Vagina (tissue), 2 donors: ENCODE data around the gene PLOD1.

Experiments
- CTCF ChIP-seq, 3 experiments: fragments of 450-650 bp in 2 of 3; fragments of 200-600 bp in 1 of 3; sonication (generic) in 1 of 3; IDR thresholded peaks; one replicate each; pipeline ENCODE4 v1.5.1; 2017 to 2019; ENCODE audit warnings: antibody characterized with exemption in 3 of 3, mild to moderate bottlenecking in 2 of 3, moderate library complexity in 2 of 3
- POLR2A ChIP-seq, 2 donors: fragments of 450-650 bp; IDR thresholded peaks; one replicate each; pipeline ENCODE4 v1.6.1; 2017; ENCODE audit warnings: antibody characterized with exemption in 2 of 2, mild to moderate bottlenecking in 2 of 2, moderate library complexity in 2 of 2
- POLR2AphosphoS5 ChIP-seq, 2 donors: sonication (generic); formaldehyde crosslinking; IDR thresholded peaks; one replicate each; pipeline ENCODE4 v1.9.0; 2017; ENCODE audit warnings: antibody characterized with exemption in 2 of 2, mild to moderate bottlenecking in 2 of 2, low read depth in 1 of 2; ENCODE audit not compliant: insufficient read depth in 1 of 2

DNA sequence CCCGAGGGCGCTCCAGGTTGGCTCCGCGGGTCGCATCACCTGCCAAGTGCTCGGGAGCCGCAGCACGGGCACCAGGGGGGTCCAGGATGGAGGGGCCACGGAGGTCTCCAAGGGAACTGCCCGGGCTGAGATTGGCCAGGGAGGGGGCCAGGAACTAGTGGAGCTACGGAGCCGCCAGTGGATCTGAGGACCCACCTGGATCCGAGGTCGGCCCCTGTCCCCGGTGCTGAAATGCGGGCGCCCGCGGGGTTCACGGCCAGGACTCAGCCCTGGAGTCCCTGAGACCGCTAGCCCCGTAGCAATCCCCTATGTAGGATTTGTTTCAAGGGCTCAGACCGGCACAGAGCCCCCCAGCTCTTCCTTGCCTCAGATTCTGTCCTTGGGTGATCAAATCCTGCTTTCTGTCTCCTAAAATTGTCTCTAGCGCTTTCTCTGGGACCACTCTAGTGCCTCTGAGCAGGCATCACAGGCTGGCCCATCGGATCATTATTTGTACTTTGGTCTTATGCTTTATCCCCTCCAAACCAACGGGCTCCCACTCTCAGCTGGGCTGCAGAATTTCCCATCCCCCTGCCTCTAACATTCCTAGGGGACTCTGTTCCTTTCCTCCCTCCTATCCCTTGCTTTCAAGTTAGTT lies 35.6 kb upstream of the PLOD1 start:
- TF ChIP-seq CTCF (IDR thresholded peaks at IDR 0.05) (no peak), POLR2AphosphoS5 (IDR thresholded peaks at IDR 0.05; ENCODE audit: insufficient read depth in 1 of 2, low read depth in 1 of 2) (no peak), POLR2A (IDR thresholded peaks at IDR 0.05) (no peak)
